ENCODE measurements around the gene RDX. TPM values are rescaled to one million over a fixed set of nuclear protein-coding genes. Genes with fewer than 3 reads are reported as not detected.

The RDX gene
- total and polyA plus RNA-seq, 7 experiments from 2014 or later, result 6.9 to 63.6 (median 15.9) TPM

DNA sequence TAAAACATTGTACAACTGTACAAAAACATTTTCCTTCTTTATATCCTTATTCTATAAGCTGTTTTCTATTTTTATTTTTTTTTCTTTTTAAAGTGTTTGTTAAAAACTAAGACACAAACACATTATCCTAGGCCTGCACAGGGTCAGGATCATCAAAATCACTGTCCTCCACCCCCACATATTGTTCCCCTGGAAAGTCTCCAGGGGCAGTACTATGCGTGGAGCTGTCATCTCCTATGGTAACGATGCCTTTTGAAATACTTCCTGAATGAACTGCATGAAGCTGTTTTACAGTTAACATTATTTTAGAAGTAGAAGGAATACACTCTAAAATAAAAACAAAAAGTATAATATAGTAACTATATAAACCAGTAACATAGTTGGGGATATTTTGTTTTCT, 136.0 kb downstream of the RDX start:
- no peaks in the 10 kb centered on the region for H3K4me1 ChIP-seq (ENCODE audit: control insufficient read depth in 2 of 2, insufficient read depth in 2 of 2, low read length in 2 of 2)
- no peak for ATAC-seq
- no peak overlapping the region for H3K27ac Mint-ChIP-seq
- no peak overlapping the region for H3K4me3 Mint-ChIP-seq
- POLR2A ChIA-PET, result no interaction called here
- DNase-seq, result no peak
- H3K36me3 Mint-ChIP-seq, result no peaks in the 10 kb centered on the region
- H3K27me3 Mint-ChIP-seq, result peaks cover 0 to 10% (median 4%) of the 10 kb centered on the region in 5 donors
- no peaks in the 10 kb centered on the region for H3K4me1 Mint-ChIP-seq
- intact Hi-C loops (cut with micrococcal nuclease), result no loop called here
- H3K36me3 ChIP-seq (ENCODE audit: control insufficient read depth in 2 of 3, insufficient read depth in 3 of 3, low read length in 3 of 3), result no peaks in the 10 kb centered on the region
- H3K9me3 ChIP-seq (ENCODE audit: control insufficient read depth in 2 of 3, low read length in 3 of 3), result no peaks in the 10 kb centered on the region
- no peaks in the 10 kb centered on the region for H3K9me3 Mint-ChIP-seq
- no peaks in the 10 kb centered on the region for H3K27me3 ChIP-seq (ENCODE audit: control insufficient read depth in 2 of 2, insufficient read depth in 2 of 2, low read length in 2 of 2)
- H3K27ac ChIP-seq (ENCODE audit: low read depth, low read length), result no peak overlapping the region
- H3K4me3 ChIP-seq (ENCODE audit: low read length), result no peak overlapping the region
- CTCF ChIA-PET, result no interaction called here

DNA sequence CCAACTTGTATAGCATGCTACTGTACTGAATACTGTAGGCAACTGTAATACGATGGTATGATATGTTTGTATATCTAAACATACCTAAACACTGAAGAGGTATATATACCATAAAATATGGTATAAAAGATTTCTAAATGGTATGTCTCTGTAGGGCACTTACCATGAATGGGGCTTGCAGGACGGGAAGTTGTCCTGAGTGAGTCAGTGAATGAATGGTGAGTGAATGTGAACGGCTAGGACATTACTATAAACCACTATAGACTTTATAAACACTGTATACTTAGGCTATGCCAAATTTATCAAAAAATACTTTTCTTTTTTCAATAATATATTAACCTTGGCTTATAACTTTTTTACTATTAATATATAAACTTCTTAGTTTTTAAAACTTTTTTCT, 136.4 kb downstream of the RDX start:
- no peak for ATAC-seq
- Histone ChIP-seq H3K27me3 (ENCODE audit: control insufficient read depth in 2 of 2, insufficient read depth in 2 of 2, low read length in 2 of 2) (no peaks in the 10 kb centered on the region), H3K27ac (ENCODE audit: low read depth, low read length) (no peak overlapping the region), H3K4me1 (ENCODE audit: control insufficient read depth in 2 of 2, insufficient read depth in 2 of 2, low read length in 2 of 2) (no peaks in the 10 kb centered on the region), H3K9me3 (ENCODE audit: control insufficient read depth in 2 of 3, low read length in 3 of 3) (no peaks in the 10 kb centered on the region), H3K36me3 (ENCODE audit: control insufficient read depth in 2 of 3, insufficient read depth in 3 of 3, low read length in 3 of 3) (no peaks in the 10 kb centered on the region), H3K4me3 (ENCODE audit: low read length) (no peak overlapping the region)
- H3K27ac Mint-ChIP-seq, result no peak overlapping the region
- H3K4me3 Mint-ChIP-seq, result no peak overlapping the region
- no peaks in the 10 kb centered on the region for H3K9me3 Mint-ChIP-seq
- H3K36me3 Mint-ChIP-seq, result no peaks in the 10 kb centered on the region
- ChIA-PET POLR2A (no interaction called here), CTCF (no interaction called here)
- intact Hi-C loops (cut with micrococcal nuclease), result no loop called here
- DNase-seq, result no peak
- no peaks in the 10 kb centered on the region for H3K4me1 Mint-ChIP-seq
- peaks cover 0 to 10% (median 4%) of the 10 kb centered on the region in 5 donors for H3K27me3 Mint-ChIP-seq

DNA sequence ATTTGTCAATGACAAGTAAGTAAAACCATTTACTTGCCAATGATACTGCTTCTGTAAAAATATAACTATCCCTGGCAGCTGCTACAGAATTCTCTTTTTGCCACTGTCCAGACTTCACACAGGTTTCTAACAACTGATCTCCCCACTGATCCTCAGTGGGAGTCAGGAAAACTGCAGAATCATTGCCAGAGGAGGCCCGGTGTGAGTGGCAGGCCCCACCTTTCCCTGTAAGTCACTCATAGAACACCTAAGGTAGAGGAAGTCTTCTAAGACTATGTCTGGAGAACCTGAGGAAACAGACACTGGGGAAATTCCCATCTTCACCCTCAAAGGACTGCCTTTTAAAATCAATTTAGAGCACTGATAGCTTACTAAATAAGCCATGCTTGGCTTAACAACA, 136.9 kb downstream of the RDX start:
- ChIA-PET CTCF (no interaction called here), POLR2A (no interaction called here)
- H3K9me3 Mint-ChIP-seq, result no peaks in the 10 kb centered on the region
- no peaks in the 10 kb centered on the region for H3K4me1 ChIP-seq (ENCODE audit: control insufficient read depth in 2 of 2, insufficient read depth in 2 of 2, low read length in 2 of 2)
- H3K27me3 Mint-ChIP-seq, result peaks cover 0 to 10% (median 4%) of the 10 kb centered on the region in 5 donors
- H3K27me3 ChIP-seq (ENCODE audit: control insufficient read depth in 2 of 2, insufficient read depth in 2 of 2, low read length in 2 of 2), result no peaks in the 10 kb centered on the region
- no peak for DNase-seq
- intact Hi-C loops (cut with micrococcal nuclease), result no loop called here
- no peak overlapping the region for H3K4me3 Mint-ChIP-seq
- H3K4me1 Mint-ChIP-seq, result no peaks in the 10 kb centered on the region
- H3K9me3 ChIP-seq (ENCODE audit: control insufficient read depth in 2 of 3, low read length in 3 of 3), result no peaks in the 10 kb centered on the region
- no peaks in the 10 kb centered on the region for H3K36me3 Mint-ChIP-seq
- H3K36me3 ChIP-seq (ENCODE audit: control insufficient read depth in 2 of 3, insufficient read depth in 3 of 3, low read length in 3 of 3), result no peaks in the 10 kb centered on the region
- no peak for ATAC-seq
- H3K27ac Mint-ChIP-seq, result no peak overlapping the region
- H3K4me3 ChIP-seq (ENCODE audit: low read length), result no peak overlapping the region
- H3K27ac ChIP-seq (ENCODE audit: low read depth, low read length), result no peak overlapping the region

DNA sequence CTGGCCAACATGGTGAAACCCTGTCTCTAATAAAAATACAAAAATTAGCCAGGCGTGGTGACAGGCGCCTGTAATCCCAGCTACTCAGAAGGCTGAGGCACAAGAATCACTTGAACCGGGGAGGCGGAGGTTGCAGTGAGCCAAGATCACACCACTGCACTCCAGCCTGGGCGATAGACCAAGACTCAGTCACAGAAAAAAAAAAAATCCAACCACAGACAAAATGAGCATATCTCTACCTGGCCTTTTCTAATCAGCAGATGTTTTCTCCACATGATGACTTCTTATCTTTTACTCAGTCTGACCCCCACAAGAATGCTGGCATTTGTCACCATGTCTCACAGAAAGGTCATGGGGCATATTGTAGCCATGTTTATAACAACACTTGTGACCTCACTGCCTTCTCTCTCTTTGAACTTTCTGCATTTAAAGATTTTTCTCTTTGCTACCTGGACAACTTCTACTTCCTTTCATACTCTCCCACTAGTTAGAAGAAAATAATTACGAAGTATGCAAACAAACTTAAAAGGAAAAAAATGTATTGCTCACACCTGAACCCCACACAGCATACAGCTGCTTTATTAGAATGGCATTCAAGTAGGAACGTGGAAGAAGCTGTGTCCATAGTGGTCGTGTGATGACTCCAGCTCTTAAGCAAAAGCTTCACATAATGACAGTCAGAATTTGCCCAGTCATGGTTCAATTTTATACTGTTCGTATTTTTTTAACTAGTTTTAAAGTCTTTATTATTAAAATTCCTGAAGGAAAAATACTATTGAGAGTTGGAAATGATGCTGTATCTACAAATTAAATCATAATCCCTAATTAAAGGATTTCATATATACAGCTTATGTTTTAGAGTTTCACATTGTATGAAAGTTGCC, 137.9 kb downstream of the RDX start:
- ChIA-PET CTCF (no interaction called here), POLR2A (no interaction called here)
- Histone ChIP-seq H3K4me1 (ENCODE audit: control insufficient read depth in 2 of 2, insufficient read depth in 2 of 2, low read length in 2 of 2) (no peaks in the 10 kb centered on the region), H3K9me3 (ENCODE audit: control insufficient read depth in 2 of 3, low read length in 3 of 3) (no peaks in the 10 kb centered on the region), H3K27me3 (ENCODE audit: control insufficient read depth in 2 of 2, insufficient read depth in 2 of 2, low read length in 2 of 2) (no peaks in the 10 kb centered on the region), H3K36me3 (ENCODE audit: control insufficient read depth in 2 of 3, insufficient read depth in 3 of 3, low read length in 3 of 3) (no peaks in the 10 kb centered on the region), H3K4me3 (ENCODE audit: low read length) (no peak overlapping the region), H3K27ac (ENCODE audit: low read depth, low read length) (no peak overlapping the region)
- no peak overlapping the region for H3K27ac Mint-ChIP-seq
- no peak for ATAC-seq
- H3K9me3 Mint-ChIP-seq, result no peaks in the 10 kb centered on the region
- no peaks in the 10 kb centered on the region for H3K4me1 Mint-ChIP-seq
- no peaks in the 10 kb centered on the region for H3K36me3 Mint-ChIP-seq
- intact Hi-C loops (cut with micrococcal nuclease), result no loop called here
- DNase-seq, result no peak
- H3K27me3 Mint-ChIP-seq, result peaks cover 4 to 15% (median 7%) of the 10 kb centered on the region in 5 donors
- H3K4me3 Mint-ChIP-seq, result no peak overlapping the region

DNA sequence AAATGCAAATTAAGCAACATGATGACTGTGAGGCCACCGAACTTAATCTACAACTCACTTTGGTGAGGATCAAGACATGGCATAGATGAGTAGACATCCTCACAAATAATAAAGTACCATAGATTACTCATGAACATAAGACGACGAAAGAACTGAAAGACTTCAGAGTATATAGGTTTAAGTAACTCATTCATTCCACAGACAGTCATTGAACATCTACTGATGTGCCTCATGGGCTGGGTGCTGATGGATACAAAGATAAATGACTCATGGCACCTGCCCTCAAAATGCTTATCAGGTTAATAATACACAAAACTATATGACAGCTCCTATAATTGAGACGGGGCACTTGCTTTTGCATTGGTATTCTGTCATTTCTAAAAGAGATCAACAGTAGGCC, 139.9 kb downstream of the RDX start:
- ChIA-PET POLR2A (no interaction called here), CTCF (no interaction called here)
- DNase-seq (no peak), ATAC-seq (no peak)
- H3K27me3 Mint-ChIP-seq, result peaks cover 5 to 15% (median 7%) of the 10 kb centered on the region in 5 donors
- H3K27ac ChIP-seq (ENCODE audit: low read depth, low read length), result no peak overlapping the region
- no peaks in the 10 kb centered on the region for H3K4me1 Mint-ChIP-seq
- H3K27me3 ChIP-seq (ENCODE audit: control insufficient read depth in 2 of 2, insufficient read depth in 2 of 2, low read length in 2 of 2), result no peaks in the 10 kb centered on the region
- H3K27ac Mint-ChIP-seq, result no peak overlapping the region
- H3K36me3 ChIP-seq (ENCODE audit: control insufficient read depth in 2 of 3, insufficient read depth in 3 of 3, low read length in 3 of 3), result no peaks in the 10 kb centered on the region
- H3K4me1 ChIP-seq (ENCODE audit: control insufficient read depth in 2 of 2, insufficient read depth in 2 of 2, low read length in 2 of 2), result no peaks in the 10 kb centered on the region
- H3K4me3 Mint-ChIP-seq, result no peak overlapping the region
- no peak overlapping the region for H3K4me3 ChIP-seq (ENCODE audit: low read length)
- no peaks in the 10 kb centered on the region for H3K9me3 Mint-ChIP-seq
- H3K9me3 ChIP-seq (ENCODE audit: control insufficient read depth in 2 of 3, low read length in 3 of 3), result no peaks in the 10 kb centered on the region
- intact Hi-C loops (cut with micrococcal nuclease), result no loop called here
- no peaks in the 10 kb centered on the region for H3K36me3 Mint-ChIP-seq

DNA sequence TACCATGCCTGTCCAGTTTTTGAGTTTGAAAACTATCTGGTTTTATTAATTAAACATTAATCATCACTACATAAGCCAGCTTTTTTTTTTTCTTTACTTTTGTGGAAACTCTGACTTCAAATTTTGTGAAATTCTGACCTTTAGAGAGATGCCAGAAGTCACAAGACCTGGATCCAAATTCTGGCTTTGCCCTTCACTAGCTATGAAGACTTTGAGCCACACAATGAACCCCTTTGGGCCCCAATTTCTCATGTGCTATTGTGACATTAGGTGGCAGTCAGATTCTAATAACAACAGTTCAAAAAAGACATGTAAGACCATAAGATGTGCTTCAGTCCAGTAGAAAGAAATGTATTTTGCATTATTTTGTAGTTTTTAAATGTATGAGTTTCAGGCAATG, 142.9 kb downstream of the RDX start:
- no peak overlapping the region for H3K4me3 Mint-ChIP-seq
- H3K4me1 Mint-ChIP-seq, result peaks cover 0 to 3% (median 0%) of the 10 kb centered on the region in 7 donors
- CTCF ChIA-PET, result no interaction called here
- Histone ChIP-seq H3K4me3 (ENCODE audit: low read length) (no peak overlapping the region), H3K27me3 (ENCODE audit: control insufficient read depth in 2 of 2, insufficient read depth in 2 of 2, low read length in 2 of 2) (no peaks in the 10 kb centered on the region), H3K4me1 (ENCODE audit: control insufficient read depth in 2 of 2, insufficient read depth in 2 of 2, low read length in 2 of 2) (no peaks in the 10 kb centered on the region), H3K36me3 (ENCODE audit: control insufficient read depth in 2 of 3, insufficient read depth in 3 of 3, low read length in 3 of 3) (no peaks in the 10 kb centered on the region), H3K27ac (ENCODE audit: low read depth, low read length) (no peak overlapping the region), H3K9me3 (ENCODE audit: control insufficient read depth in 2 of 3, low read length in 3 of 3) (no peaks in the 10 kb centered on the region)
- H3K9me3 Mint-ChIP-seq, result no peaks in the 10 kb centered on the region
- H3K36me3 Mint-ChIP-seq, result no peaks in the 10 kb centered on the region
- no peak for DNase-seq
- ATAC-seq, result no peak
- peaks cover 4 to 24% (median 7%) of the 10 kb centered on the region in 5 donors for H3K27me3 Mint-ChIP-seq
- no peak overlapping the region for H3K27ac Mint-ChIP-seq
- intact Hi-C loops (cut with micrococcal nuclease), result no loop called here
- POLR2A ChIA-PET, result no interaction called here

DNA sequence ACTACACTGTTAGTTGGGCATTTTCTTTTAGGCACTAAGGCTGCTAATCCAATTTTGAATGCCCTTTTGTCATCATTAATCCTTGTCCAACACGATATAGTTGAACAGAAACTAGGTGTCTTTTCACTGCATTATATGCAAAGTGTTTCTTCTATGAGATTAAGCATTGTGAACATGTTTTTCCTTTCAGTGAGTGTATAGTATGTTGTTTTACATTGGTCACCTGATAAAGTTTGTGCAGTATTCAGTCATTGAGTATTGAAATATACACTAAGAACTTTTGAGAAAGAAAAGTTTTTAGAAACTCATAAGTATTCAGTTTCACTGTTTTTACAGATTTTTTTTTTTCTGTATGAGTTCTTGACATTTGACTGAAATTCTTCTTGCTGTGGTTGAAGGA, 144.2 kb downstream of the RDX start:
- intact Hi-C loops (cut with micrococcal nuclease), result no loop called here
- no peak overlapping the region for H3K27ac Mint-ChIP-seq
- CTCF ChIA-PET, result no interaction called here

More for the DNA sequence above, 144.2 kb downstream of the RDX start:
- Mint-ChIP-seq H3K27me3 (peaks cover 3 to 20% (median 11%) of the 10 kb centered on the region in 5 donors), H3K4me1 (peaks cover 0 to 3% (median 0%) of the 10 kb centered on the region in 7 donors), H3K4me3 (no peak overlapping the region), H3K9me3 (no peaks in the 10 kb centered on the region), H3K36me3 (no peaks in the 10 kb centered on the region)
- Histone ChIP-seq H3K36me3 (ENCODE audit: control insufficient read depth in 2 of 3, insufficient read depth in 3 of 3, low read length in 3 of 3) (no peaks in the 10 kb centered on the region), H3K9me3 (ENCODE audit: control insufficient read depth in 2 of 3, low read length in 3 of 3) (no peaks in the 10 kb centered on the region), H3K4me3 (ENCODE audit: low read length) (no peak overlapping the region), H3K27me3 (ENCODE audit: control insufficient read depth in 2 of 2, insufficient read depth in 2 of 2, low read length in 2 of 2) (no peaks in the 10 kb centered on the region), H3K27ac (ENCODE audit: low read depth, low read length) (no peak overlapping the region), H3K4me1 (ENCODE audit: control insufficient read depth in 2 of 2, insufficient read depth in 2 of 2, low read length in 2 of 2) (no peaks in the 10 kb centered on the region)
- DNase-seq (no peak), ATAC-seq (no peak)
- POLR2A ChIA-PET, result no interaction called here

Data from naive thymus-derived CD4-positive, alpha-beta T cell (primary cell).